Uterus (tissue), 2 donors: ENCODE results near the gene TBC1D25.

Source experiments
- POLR2A ChIP-seq, 2 donors: fragments of 450-650 bp; IDR thresholded peaks; one replicate each; pipeline ENCODE4 v1.6.1; 2016; ENCODE audit warnings: antibody characterized with exemption in 2 of 2, mild to moderate bottlenecking in 1 of 2, moderate library complexity in 1 of 2
- TF ChIP-seq, protein P1 (sequence below), 4 experiments: fragments of 200-600 bp in 2 of 4; fragments of 450-650 bp in 2 of 4; sonication (generic) in 2 of 4; IDR thresholded peaks; one replicate each; pipeline ENCODE4 v1.5.1; 2016 to 2019; ENCODE audit warnings: antibody characterized with exemption in 4 of 4, mild to moderate bottlenecking in 2 of 4, moderate library complexity in 1 of 4

DNA sequence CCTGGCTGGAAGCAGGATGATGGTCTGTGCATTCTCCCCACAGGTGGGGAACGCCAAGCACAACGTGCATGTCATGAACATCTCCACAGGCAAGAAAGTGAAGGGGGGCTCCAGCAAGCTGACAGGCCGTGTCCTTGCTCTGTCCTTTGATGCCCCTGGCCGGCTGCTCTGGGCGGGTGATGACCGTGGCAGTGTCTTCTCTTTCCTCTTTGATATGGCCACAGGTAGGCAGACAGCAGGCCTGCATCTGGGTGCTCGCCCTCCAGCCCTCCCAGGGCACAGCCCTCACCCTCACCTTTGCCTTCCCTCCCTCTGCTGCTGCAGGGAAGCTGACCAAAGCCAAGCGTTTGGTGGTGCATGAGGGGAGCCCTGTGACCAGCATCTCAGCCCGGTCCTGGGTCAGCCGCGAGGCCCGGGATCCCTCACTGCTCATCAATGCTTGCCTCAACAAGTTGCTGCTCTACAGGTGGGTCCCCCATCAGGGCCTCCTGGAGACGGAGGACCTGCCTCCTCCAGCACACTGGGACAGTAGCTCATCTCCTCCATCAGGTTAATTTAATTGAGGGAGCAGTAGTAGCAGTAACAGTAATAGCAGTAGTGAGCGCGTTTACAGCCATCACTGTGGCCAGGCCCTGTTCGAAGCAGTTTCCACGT is 62.4 kb downstream of the TBC1D25 start:
- TF ChIP-seq, protein P1, sequence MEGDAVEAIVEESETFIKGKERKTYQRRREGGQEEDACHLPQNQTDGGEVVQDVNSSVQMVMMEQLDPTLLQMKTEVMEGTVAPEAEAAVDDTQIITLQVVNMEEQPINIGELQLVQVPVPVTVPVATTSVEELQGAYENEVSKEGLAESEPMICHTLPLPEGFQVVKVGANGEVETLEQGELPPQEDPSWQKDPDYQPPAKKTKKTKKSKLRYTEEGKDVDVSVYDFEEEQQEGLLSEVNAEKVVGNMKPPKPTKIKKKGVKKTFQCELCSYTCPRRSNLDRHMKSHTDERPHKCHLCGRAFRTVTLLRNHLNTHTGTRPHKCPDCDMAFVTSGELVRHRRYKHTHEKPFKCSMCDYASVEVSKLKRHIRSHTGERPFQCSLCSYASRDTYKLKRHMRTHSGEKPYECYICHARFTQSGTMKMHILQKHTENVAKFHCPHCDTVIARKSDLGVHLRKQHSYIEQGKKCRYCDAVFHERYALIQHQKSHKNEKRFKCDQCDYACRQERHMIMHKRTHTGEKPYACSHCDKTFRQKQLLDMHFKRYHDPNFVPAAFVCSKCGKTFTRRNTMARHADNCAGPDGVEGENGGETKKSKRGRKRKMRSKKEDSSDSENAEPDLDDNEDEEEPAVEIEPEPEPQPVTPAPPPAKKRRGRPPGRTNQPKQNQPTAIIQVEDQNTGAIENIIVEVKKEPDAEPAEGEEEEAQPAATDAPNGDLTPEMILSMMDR (IDR thresholded peaks at IDR 0.05): no peak
- no peak for TF ChIP-seq POLR2A (IDR thresholded peaks at IDR 0.05)
